CD1c-positive myeloid dendritic cell (primary cell): ENCODE results near the gene DLG1.

Experiments used
- DNase-seq: peaks from one replicate; pipeline ENCODE4 v3.0.0-alpha.2; 2016; ENCODE audit errors: extremely low spot score

Gene DLG1

GRCh38 chr3:197298341-197298944, at the start of gene DLG1:
DLG1 (minus strand) TSS chr3:197298612; CDS start chr3:197297204, 1,408 bp downstream.
- peak; percentile 72 for DNase-seq

GRCh38 chr3:197348014-197348413, 49.6 kb upstream of the DLG1 start:
- DNase-seq = no peak

GRCh38 chr3:197345390-197345789, 47.0 kb upstream of the DLG1 start:
- no peak for DNase-seq

- no peak for DNase-seq
Observed at GRCh38 chr3:197344582-197345318, 46.3 kb upstream of the DLG1 start.

GRCh38 chr3:197343656-197344408, 45.4 kb upstream of the DLG1 start:
- no peak for DNase-seq

GRCh38 chr3:197343111-197343510, 44.7 kb upstream of the DLG1 start:
- no peak for DNase-seq

- no peak for DNase-seq
Observed at GRCh38 chr3:197340521-197340871, 42.1 kb upstream of the DLG1 start.

GRCh38 chr3:197339841-197340520, 41.6 kb upstream of the DLG1 start:
- no peak for DNase-seq

GRCh38 chr3:197338586-197338985, 40.2 kb upstream of the DLG1 start:
- no peak for DNase-seq

- DNase-seq = no peak
Observed at GRCh38 chr3:197337656-197338055, 39.2 kb upstream of the DLG1 start.

GRCh38 chr3:197337214-197337613, 38.8 kb upstream of the DLG1 start:
- DNase-seq = no peak

- DNase-seq = no peak
Observed at GRCh38 chr3:197336348-197336747, 37.9 kb upstream of the DLG1 start.

- no peak for DNase-seq
Observed at GRCh38 chr3:197335428-197336132, 37.2 kb upstream of the DLG1 start.

GRCh38 chr3:197333901-197334639, 35.7 kb upstream of the DLG1 start:
- DNase-seq = no peak

GRCh38 chr3:197331131-197331530, 32.7 kb upstream of the DLG1 start:
- no peak for DNase-seq

GRCh38 chr3:197329382-197329781, 31.0 kb upstream of the DLG1 start:
- DNase-seq = no peak

- DNase-seq = no peak
Observed at GRCh38 chr3:197328198-197328597, 29.8 kb upstream of the DLG1 start.

- no peak for DNase-seq
Observed at GRCh38 chr3:197327701-197328100, 29.3 kb upstream of the DLG1 start.

- no peak for DNase-seq
Observed at GRCh38 chr3:197325773-197326172, 27.4 kb upstream of the DLG1 start.

GRCh38 chr3:197322149-197322548, 23.7 kb upstream of the DLG1 start:
- DNase-seq = no peak

GRCh38 chr3:197320582-197320981, 22.2 kb upstream of the DLG1 start:
- no peak for DNase-seq
